ENCODE measurements around the gene ATP1A4.

DNA sequence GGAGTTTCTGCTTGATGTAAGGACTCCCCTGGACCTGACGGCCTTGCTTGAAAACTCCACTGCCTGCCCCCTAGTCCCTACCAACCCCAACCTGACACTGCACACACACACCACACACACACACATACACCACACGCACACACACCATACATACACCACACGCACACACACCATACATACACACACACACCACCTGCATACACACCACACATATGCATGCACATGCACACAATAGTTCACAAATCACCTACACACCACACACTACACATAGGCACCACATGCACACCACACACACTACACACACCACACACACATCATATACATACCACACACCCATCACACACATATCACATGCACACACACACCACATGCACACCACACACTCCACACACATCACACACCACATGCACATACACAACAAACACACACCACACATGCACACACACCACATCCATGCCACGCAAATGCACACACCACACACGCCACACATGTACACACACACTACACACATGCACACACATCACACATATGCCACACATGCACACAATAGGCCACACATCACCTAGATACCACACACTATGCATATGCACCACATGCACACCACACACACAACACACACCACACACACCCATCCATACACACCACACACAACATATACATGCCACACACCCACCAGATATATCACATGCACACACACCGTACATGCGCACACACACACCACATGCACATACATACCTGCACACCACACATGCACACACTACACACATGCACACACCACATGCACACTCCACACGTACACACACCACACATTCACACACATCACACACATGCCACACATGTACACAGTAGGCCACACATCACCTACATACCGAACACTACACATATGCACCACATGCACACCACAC lies 42.7 kb downstream of the ATP1A4 start:
- TF ChIP-seq, protein P1, sequence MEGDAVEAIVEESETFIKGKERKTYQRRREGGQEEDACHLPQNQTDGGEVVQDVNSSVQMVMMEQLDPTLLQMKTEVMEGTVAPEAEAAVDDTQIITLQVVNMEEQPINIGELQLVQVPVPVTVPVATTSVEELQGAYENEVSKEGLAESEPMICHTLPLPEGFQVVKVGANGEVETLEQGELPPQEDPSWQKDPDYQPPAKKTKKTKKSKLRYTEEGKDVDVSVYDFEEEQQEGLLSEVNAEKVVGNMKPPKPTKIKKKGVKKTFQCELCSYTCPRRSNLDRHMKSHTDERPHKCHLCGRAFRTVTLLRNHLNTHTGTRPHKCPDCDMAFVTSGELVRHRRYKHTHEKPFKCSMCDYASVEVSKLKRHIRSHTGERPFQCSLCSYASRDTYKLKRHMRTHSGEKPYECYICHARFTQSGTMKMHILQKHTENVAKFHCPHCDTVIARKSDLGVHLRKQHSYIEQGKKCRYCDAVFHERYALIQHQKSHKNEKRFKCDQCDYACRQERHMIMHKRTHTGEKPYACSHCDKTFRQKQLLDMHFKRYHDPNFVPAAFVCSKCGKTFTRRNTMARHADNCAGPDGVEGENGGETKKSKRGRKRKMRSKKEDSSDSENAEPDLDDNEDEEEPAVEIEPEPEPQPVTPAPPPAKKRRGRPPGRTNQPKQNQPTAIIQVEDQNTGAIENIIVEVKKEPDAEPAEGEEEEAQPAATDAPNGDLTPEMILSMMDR (conservative IDR thresholded peaks at IDR 0.05 in 1 of 2, IDR thresholded peaks at IDR 0.05 in 1 of 2; ENCODE audit: low read depth in 1 of 2, low read length in 2 of 2) = no peak
- TF ChIP-seq EZH2 (IDR thresholded peaks at IDR 0.05; ENCODE audit: low read length, missing control alignments) = no peak

All from fibroblast of lung (primary cell).